AG04450 (cell line): ENCODE data around the gene ATRIP. TPM values are rescaled to one million over a fixed set of nuclear protein-coding genes. Genes with fewer than 3 reads are reported as not detected.

Experiments
- CTCF ChIA-PET: fragments of 300-600, 350-600 bp; formaldehyde crosslinking; extraction: SDS; loops from one replicate; lab custom pipeline; 2022; ENCODE audit warnings: antibody characterized with exemption, inconsistent platforms; lab: Charles Lee
- POLR2A ChIA-PET: fragments of 350-600 bp; formaldehyde crosslinking; extraction: SDS; loops from one replicate; lab custom pipeline; 2021; ENCODE audit warnings: antibody characterized with exemption, inconsistent platforms; lab: Yijun Ruan, JAX
- DNase-seq: peaks from one replicate; pipeline ENCODE4 v3.0.0-alpha.2; 2011; ENCODE audit warnings: low read depth, low spot score
- H3K27ac ChIP-seq: one replicate; pipeline ENCODE4 v1.5.1; 2012; ENCODE audit warnings: low read depth, low read length, control low read depth
- H3K27me3 ChIP-seq: one replicate; pipeline ENCODE4 v1.6.0; 2012; ENCODE audit warnings: low read length; ENCODE audit not compliant: control insufficient read depth, insufficient read depth
- H3K4me3 ChIP-seq: 2 replicates; pipeline ENCODE4 v1.5.1; 2011; ENCODE audit warnings: mild to moderate bottlenecking, low read depth, low read length, control low read depth
- H3K9me3 ChIP-seq: 2 replicates; pipeline ENCODE4 v1.5.1; 2012; ENCODE audit warnings: low read length; ENCODE audit not compliant: control insufficient read depth, insufficient read depth
- CTCF ChIP-seq: IDR thresholded peaks from 2 replicates; pipeline ENCODE4 v1.5.1; 2011; ENCODE audit warnings: low read depth, low read length, control low read depth, inconsistent platforms
- polyA plus RNA-seq: library from polyadenylated mRNA; depleted of rRNA; stranded (reverse); fragments of >200 nt; gene quantifications from 2 replicates; pipeline ENCODE4 v1.2.3, GENCODE V29; 2011

ATRIP gene
- polyA plus RNA-seq, 1 experiment: 5.8 TPM

GRCh38 chr3:48505146-48505545 lies 58.6 kb downstream of the ATRIP start:
- no peak for TF ChIP-seq CTCF
- Histone ChIP-seq H3K4me3 (no peak overlapping the region), H3K27me3 (no peaks in the 10 kb centered on the region), H3K27ac (no peak overlapping the region), H3K9me3 (no peaks in the 10 kb centered on the region; the same call in 1 of the 2 replicates)
- POLR2A ChIA-PET: interaction anchor here (0.5 kb wide), 1 partner anchor 21 kb away, joined by 3 read pairs; no protein-coding TSS in a partner anchor
- CTCF ChIA-PET: interaction anchor here (0.8 kb wide), 1 partner anchor 311 kb away, joined by 3 read pairs; no protein-coding TSS in a partner anchor
- DNase-seq: no peak

GRCh38 chr3:48505968-48506504 lies 59.5 kb downstream of the ATRIP start:
- no peak for DNase-seq
- H3K27ac ChIP-seq: no peak overlapping the region
- no peaks in the 10 kb centered on the region; the same call in 1 of the 2 replicates for H3K9me3 ChIP-seq
- H3K4me3 ChIP-seq: no peak overlapping the region
- ChIA-PET POLR2A (no interaction called here), CTCF (interaction anchor here (0.6 kb wide), 1 partner anchor 235 kb away, joined by 4 read pairs; no protein-coding TSS in a partner anchor)
- TF ChIP-seq CTCF: no peak
- no peaks in the 10 kb centered on the region for H3K27me3 ChIP-seq

GRCh38 chr3:48507256-48508061 lies 60.9 kb downstream of the ATRIP start:
- no peak for DNase-seq
- peak; percentile 51 for TF ChIP-seq CTCF
- no peaks in the 10 kb centered on the region; the same call in 1 of the 2 replicates for H3K9me3 ChIP-seq
- H3K27ac ChIP-seq: no peak overlapping the region
- H3K27me3 ChIP-seq: no peaks in the 10 kb centered on the region
- POLR2A ChIA-PET: no interaction called here
- H3K4me3 ChIP-seq: no peak overlapping the region
- CTCF ChIA-PET: interaction anchor here (0.5 kb wide), 1 partner anchor 66 kb away, joined by 3 read pairs; no protein-coding TSS in a partner anchor

- Histone ChIP-seq H3K27ac (no peak overlapping the region), H3K27me3 (no peaks in the 10 kb centered on the region), H3K4me3 (no peak overlapping the region), H3K9me3 (no peaks in the 10 kb centered on the region)
- ChIA-PET CTCF (no interaction called here), POLR2A (no interaction called here)
- DNase-seq: no peak
- no peak for TF ChIP-seq CTCF
Measured at GRCh38 chr3:48511551-48511950, 65.0 kb downstream of the ATRIP start.
